Calu3 (cell line): Measurements from ENCODE around the gene TEX101. TPM values are rescaled to one million over a fixed set of nuclear protein-coding genes. Genes with fewer than 3 reads are reported as not detected.

Experiments
- BruUV-seq: library from RNA; stranded (reverse); fragments of 400-500 nt; replicated peaks from 2 replicates; lab custom pipeline; 2021; lab: Mats Ljungman, UMichigan
- CTCF ChIA-PET: fragments of 300-600 bp; sonication (Branson Sonifier 250); formaldehyde crosslinking; loops from one replicate; lab custom pipeline; 2022; ENCODE audit warnings: antibody characterized with exemption; lab: Charles Lee
- DNase-seq: peaks from one replicate; pipeline ENCODE4 v3.0.0; 2022
- H3K27ac Mint-ChIP-seq: one replicate; pipeline ENCODE4 v1.8.0; 2022; ENCODE audit warnings: mixed read lengths; ENCODE audit not compliant: unreplicated experiment
- H3K27me3 Mint-ChIP-seq: one replicate; pipeline ENCODE4 v1.8.0; 2022; ENCODE audit warnings: mixed read lengths; ENCODE audit not compliant: unreplicated experiment
- H3K36me3 Mint-ChIP-seq: one replicate; pipeline ENCODE4 v1.8.0; 2022; ENCODE audit warnings: mild to moderate bottlenecking, moderate library complexity, mixed read lengths; ENCODE audit not compliant: insufficient read depth, unreplicated experiment
- H3K4me1 Mint-ChIP-seq: one replicate; pipeline ENCODE4 v1.8.0; 2022; ENCODE audit warnings: mild to moderate bottlenecking, low read depth, mixed read lengths; ENCODE audit not compliant: unreplicated experiment
- H3K4me3 Mint-ChIP-seq: one replicate; pipeline ENCODE4 v1.8.0; 2022; ENCODE audit warnings: mild to moderate bottlenecking, low read depth, moderate library complexity, mixed read lengths; ENCODE audit not compliant: unreplicated experiment
- H3K9me3 Mint-ChIP-seq: one replicate; pipeline ENCODE4 v1.8.0; 2022; ENCODE audit warnings: low read depth, mixed read lengths; ENCODE audit not compliant: unreplicated experiment
- CTCF ChIP-seq: fragments of 200-600 bp; IDR thresholded peaks from one replicate; pipeline ENCODE4 v1.8.0; 2022; ENCODE audit warnings: antibody characterized with exemption; ENCODE audit not compliant: unreplicated experiment
- intact Hi-C: fragments of 100-400 bp; cut with micrococcal nuclease; formaldehyde crosslinking; loops from one replicate; pipeline ENCODE4 v1.10.0; 2022; ENCODE audit not compliant: unreplicated experiment
- total RNA-seq: library from RNA; stranded (reverse); gene quantifications from 2 replicates; pipeline ENCODE4 v1.2.3, GENCODE V29; 2022

TEX101 gene
- total RNA-seq, 1 experiment from 2014 or later, result not detected

- Mint-ChIP-seq H3K27ac (no peak overlapping the region), H3K27me3 (peaks cover 7% of the 10 kb centered on the region), H3K36me3 (no peaks in the 10 kb centered on the region), H3K9me3 (no peaks in the 10 kb centered on the region), H3K4me3 (no peak overlapping the region), H3K4me1 (peaks cover 6% of the 10 kb centered on the region)
- DNase-seq, result no peak
- BruUV-seq, result no TSS peak
- CTCF ChIA-PET, result interaction anchor here (0.7 kb wide), 3 partner anchors 10 to 328 kb away, joined by 3 read pairs; no protein-coding TSS in a partner anchor
- TF ChIP-seq CTCF, result no peak
- intact Hi-C loops, result no loop called here
Measured at GRCh38 chr19:43416951-43417623, 2.4 kb downstream of the TEX101 start.

GRCh38 chr19:43420954-43421353 lies 6.3 kb downstream of the TEX101 start:
- Mint-ChIP-seq H3K4me3 (no peak overlapping the region), H3K36me3 (no peaks in the 10 kb centered on the region), H3K4me1 (peaks cover 22% of the 10 kb centered on the region), H3K27ac (no peak overlapping the region), H3K9me3 (no peaks in the 10 kb centered on the region), H3K27me3 (no peaks in the 10 kb centered on the region)
- no peak for TF ChIP-seq CTCF
- no peak for DNase-seq
- CTCF ChIA-PET, result no interaction called here
- BruUV-seq, result no TSS peak
- intact Hi-C loops, result loop anchor here (10.0 kb wide), 2 partner anchors 216 to 316 kb away; partner anchors contain the start of gene PSG4

- BruUV-seq, result no TSS peak
- CTCF ChIA-PET, result no interaction called here
- no peak for DNase-seq
- Mint-ChIP-seq H3K27me3 (no peaks in the 10 kb centered on the region), H3K4me3 (no peak overlapping the region), H3K27ac (no peak overlapping the region), H3K9me3 (no peaks in the 10 kb centered on the region), H3K36me3 (no peaks in the 10 kb centered on the region), H3K4me1 (peaks cover 34% of the 10 kb centered on the region)
- intact Hi-C loops, result loop anchor here (10.0 kb wide), 2 partner anchors 217 to 317 kb away; partner anchors contain the start of gene PSG4
- no peak for TF ChIP-seq CTCF
Measured at GRCh38 chr19:43422000-43422688, 7.5 kb downstream of the TEX101 start.

- Mint-ChIP-seq H3K36me3 (no peaks in the 10 kb centered on the region), H3K4me1 (peaks cover 40% of the 10 kb centered on the region), H3K27me3 (no peaks in the 10 kb centered on the region), H3K4me3 (no peak overlapping the region), H3K9me3 (no peaks in the 10 kb centered on the region), H3K27ac (no peak overlapping the region)
- intact Hi-C loops, result loop anchor here (10.0 kb wide), 2 partner anchors 218 to 318 kb away; partner anchors contain the start of gene PSG4
- DNase-seq, result no peak
- BruUV-seq, result no TSS peak
- CTCF ChIA-PET, result no interaction called here
- TF ChIP-seq CTCF, result no peak
Measured at GRCh38 chr19:43422689-43423066, 8.0 kb downstream of the TEX101 start.
